Esophagus muscularis mucosa (tissue), 4 donors: ENCODE results near the gene TTLL5. TPM values are rescaled to one million over a fixed set of nuclear protein-coding genes. Genes with fewer than 3 reads are reported as not detected.

Experiments
- DNase-seq: peaks from one replicate; pipeline ENCODE4 v3.0.0-alpha.2; 2017; ENCODE audit errors: extremely low spot score
- H3K27ac ChIP-seq, 4 donors: fragments of 200-600 bp; sonication (generic); replicated peaks in 1 of 4; 1 replicate in 3 of 4; 2 replicates in 1 of 4; pipeline ENCODE4 v1.5.1; 2016 to 2019; ENCODE audit warnings: mild to moderate bottlenecking in 1 of 4
- H3K27me3 ChIP-seq, 4 donors: fragments of 200-600 bp; sonication (generic); one replicate each; pipeline versions ENCODE4 v1.5.1 to v1.6.0; 2016 to 2019
- H3K36me3 ChIP-seq, 4 donors: fragments of 200-600 bp; sonication (generic); one replicate each; pipeline ENCODE4 v1.5.1; 2016 to 2019
- H3K4me1 ChIP-seq, 4 donors: fragments of 200-600 bp; sonication (generic); one replicate each; pipeline ENCODE4 v1.5.1; 2016 to 2019
- H3K4me3 ChIP-seq, 4 donors: fragments of 200-600 bp; sonication (generic); 1 replicate in 2 of 4; 2 replicates in 2 of 4; pipeline ENCODE4 v1.5.1; 2016 to 2019; ENCODE audit warnings: mild to moderate bottlenecking in 4 of 4, moderate library complexity in 1 of 4
- H3K9me3 ChIP-seq, 4 donors: fragments of 200-600 bp; sonication (generic); 1 replicate in 3 of 4; 2 replicates in 1 of 4; pipeline ENCODE4 v1.5.1; 2016 to 2019
- CTCF ChIP-seq, 3 experiments: fragments of 200-600 bp in 2 of 3; fragments of 450-650 bp in 1 of 3; sonication (generic) in 2 of 3; IDR thresholded peaks; one replicate each; pipeline ENCODE4 v1.5.1; 2017 to 2019; ENCODE audit warnings: antibody characterized with exemption in 3 of 3, mild to moderate bottlenecking in 2 of 3, moderate library complexity in 1 of 3
- EP300 ChIP-seq: sonication (generic); formaldehyde crosslinking; IDR thresholded peaks from one replicate; pipeline ENCODE4 v1.6.1; 2017; ENCODE audit warnings: antibody characterized with exemption
- POLR2A ChIP-seq: fragments of 450-650 bp; IDR thresholded peaks from one replicate; pipeline ENCODE4 v1.6.1; 2017; ENCODE audit warnings: antibody characterized with exemption, moderate library complexity, mild to moderate bottlenecking, low read depth
- POLR2AphosphoS5 ChIP-seq, 2 donors: sonication (generic); formaldehyde crosslinking; IDR thresholded peaks; one replicate each; pipeline ENCODE4 v1.6.1; 2017; ENCODE audit warnings: antibody characterized with exemption in 2 of 2
- WGBS: methylation state at CpG from one replicate; pipeline ENCODE4 v1.1.5; 2018; 5-methylcytosine and 5-hydroxymethylcytosine counted together
- intact Hi-C: fragments of 100-400 bp; cut with DNase I; formaldehyde crosslinking; loops from one replicate; pipeline ENCODE4 v1.15.1; 2023
- total RNA-seq, 4 donors: library from RNA; depleted of rRNA; stranded (reverse); fragments of >200 nt; gene quantifications; one replicate each; pipeline versions ENCODE4 v1.1.0 to v1.2.1, GENCODE V29; 2016

The TTLL5 gene
- total RNA-seq, 4 donors from 2014 or later = 16.9 to 26.6 (median 21.2) TPM

DNA sequence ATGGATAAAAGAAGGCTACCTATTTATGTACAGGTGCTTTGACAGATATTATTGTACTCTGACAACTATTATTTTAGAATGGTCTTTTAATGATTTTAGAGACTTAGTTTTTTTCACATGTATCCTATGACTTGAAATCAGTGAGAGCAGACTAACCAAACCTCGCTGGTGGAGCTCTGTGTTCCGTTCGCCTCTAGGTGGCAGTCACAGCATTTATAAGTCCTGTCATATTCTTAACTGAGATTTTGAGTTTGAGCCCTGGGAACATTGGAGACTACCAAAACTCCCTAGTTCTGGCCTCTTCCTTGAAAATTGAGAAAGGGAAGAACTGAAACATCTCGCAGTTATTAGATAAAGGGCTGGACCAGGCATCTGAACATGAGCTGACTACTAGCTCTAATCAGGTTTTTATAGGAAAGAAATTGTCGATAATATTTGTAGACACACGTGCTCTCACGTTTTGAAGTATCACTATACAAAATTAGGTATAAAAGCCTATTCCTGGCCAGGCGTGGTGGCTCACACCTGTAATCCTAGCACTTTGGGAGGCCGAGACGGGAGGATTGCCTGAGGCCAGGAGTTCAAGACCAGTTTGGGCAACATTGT, 48.3 kb downstream of the TTLL5 start:
- no peak for DNase-seq
- no peak overlapping the region for H3K4me3 ChIP-seq
- H3K36me3 ChIP-seq = peaks cover 0 to 29% (median 9%) of the 10 kb centered on the region in 4 donors
- TF ChIP-seq CTCF (IDR thresholded peaks at IDR 0.05) = peak; percentile 79 to 86 (median 82)
- TF ChIP-seq POLR2A = no peak
- H3K9me3 ChIP-seq = no peaks in the 10 kb centered on the region
- peaks cover 10 to 22% (median 19%) of the 10 kb centered on the region in 4 donors for H3K4me1 ChIP-seq
- WGBS = 50% methylated on average over 10 of the region's 10 CpGs
- intact Hi-C loops = loop anchor here (10.0 kb wide), 1 partner anchor 645 kb away; no protein-coding TSS in a partner anchor
- H3K27me3 ChIP-seq = no peaks in the 10 kb centered on the region
- no peak overlapping the region for H3K27ac ChIP-seq

DNA sequence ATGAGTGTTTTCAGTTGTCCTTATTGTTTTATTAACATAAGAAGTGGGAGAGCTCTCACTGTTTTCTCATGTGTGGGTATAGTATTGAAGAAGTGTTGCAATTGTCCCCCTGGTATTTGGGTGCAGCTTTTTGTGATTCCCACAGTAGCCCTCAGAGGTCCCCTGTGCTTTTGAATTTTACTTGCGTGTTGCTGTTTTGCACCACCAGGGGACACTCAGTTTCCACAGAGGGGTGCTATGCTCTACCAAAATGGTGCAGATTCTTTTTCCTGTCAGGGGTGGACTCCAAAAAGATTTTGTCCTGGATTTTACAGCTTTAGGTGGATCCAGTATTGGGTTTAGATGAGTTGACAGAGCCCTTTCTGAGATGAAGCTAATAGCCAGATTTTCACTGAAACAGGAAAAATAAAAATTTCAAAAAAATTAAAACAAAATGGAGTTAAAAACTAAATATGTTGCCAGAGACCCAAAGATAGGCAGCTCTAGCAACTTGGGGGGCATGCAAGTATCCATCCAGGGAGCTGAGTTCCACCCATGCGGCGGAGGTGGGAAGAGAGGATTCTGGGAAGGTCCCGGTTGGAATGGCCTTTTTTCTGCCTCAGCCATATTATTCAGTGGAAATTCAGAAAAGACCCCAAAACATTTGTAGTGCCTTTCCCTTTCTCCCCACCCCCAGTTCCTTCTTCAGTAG, 50.2 kb downstream of the TTLL5 start:
- Histone ChIP-seq H3K27me3 (no peaks in the 10 kb centered on the region), H3K9me3 (no peaks in the 10 kb centered on the region), H3K4me3 (no peak overlapping the region), H3K36me3 (peaks cover 0 to 20% (median 9%) of the 10 kb centered on the region in 4 donors), H3K4me1 (peaks cover 15 to 41% (median 29%) of the 10 kb centered on the region in 4 donors), H3K27ac (peak overlapping the region; percentile 67 to 82 (median 76))
- intact Hi-C loops = loop anchor here (2.0 to 5.0 kb wide), 3 partner anchors 81 to 272 kb away; no protein-coding TSS in a partner anchor
- DNase-seq = no peak
- TF ChIP-seq POLR2A (no peak), CTCF (IDR thresholded peaks at IDR 0.05) (peak; percentile 69 to 81 (median 77))
- WGBS = 65% methylated on average over 4 of the region's 4 CpGs

DNA sequence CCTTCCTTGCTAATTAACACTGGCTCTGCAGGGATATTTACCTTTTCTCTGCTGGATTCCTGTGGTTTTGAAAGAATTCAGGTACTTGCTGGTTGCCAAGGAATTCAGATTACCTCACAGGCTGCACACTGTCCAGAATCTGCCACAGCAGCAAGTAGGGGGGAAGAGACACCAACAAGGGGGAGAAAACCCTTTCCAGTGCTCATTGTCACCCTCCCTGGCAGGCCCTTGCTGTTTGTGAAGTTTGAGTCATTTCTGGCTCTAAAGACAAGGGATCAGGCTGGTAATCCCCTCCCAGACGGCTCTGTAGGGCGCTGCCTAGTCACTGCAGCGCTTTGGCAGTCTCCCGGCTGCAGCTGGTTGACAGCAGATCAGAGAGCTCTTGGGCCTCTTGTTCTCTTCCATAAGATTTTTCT, 50.8 kb downstream of the TTLL5 start:
- Histone ChIP-seq H3K4me1 (peaks cover 15 to 45% (median 33%) of the 10 kb centered on the region in 4 donors), H3K27me3 (no peaks in the 10 kb centered on the region), H3K27ac (peak overlapping the region; percentile 67 to 82 (median 76)), H3K4me3 (no peak overlapping the region), H3K36me3 (peaks cover 0 to 20% (median 9%) of the 10 kb centered on the region in 4 donors), H3K9me3 (no peaks in the 10 kb centered on the region)
- intact Hi-C loops = loop anchor here (2.0 to 5.0 kb wide), 3 partner anchors 80 to 271 kb away; no protein-coding TSS in a partner anchor
- 18% methylated on average over 4 of the region's 4 CpGs for WGBS
- no peak for DNase-seq
- TF ChIP-seq CTCF (IDR thresholded peaks at IDR 0.05) (no peak), POLR2A (no peak), EP300 (no peak), POLR2AphosphoS5 (IDR thresholded peaks at IDR 0.05) (peak; percentile 52 to 68)

- WGBS = 58% methylated on average over 2 of the region's 2 CpGs
- intact Hi-C loops = loop anchor here (5.0 kb wide), 2 partner anchors 77 to 192 kb away; no protein-coding TSS in a partner anchor
- peak overlapping the region in 2 of 4 donors; percentile 23 to 25 for H3K27ac ChIP-seq
- no peaks in the 10 kb centered on the region for H3K36me3 ChIP-seq
- DNase-seq = no peak
- H3K27me3 ChIP-seq = no peaks in the 10 kb centered on the region
- no peak overlapping the region for H3K4me3 ChIP-seq
- no peak for TF ChIP-seq POLR2AphosphoS5 (IDR thresholded peaks at IDR 0.05)
- no peak for TF ChIP-seq POLR2A
- no peak for TF ChIP-seq EP300
- no peak for TF ChIP-seq CTCF (IDR thresholded peaks at IDR 0.05)
- H3K4me1 ChIP-seq = peaks cover 15 to 59% (median 46%) of the 10 kb centered on the region in 4 donors
- no peaks in the 10 kb centered on the region for H3K9me3 ChIP-seq
Observed at GRCh38 chr14:75714991-75715390, 53.9 kb downstream of the TTLL5 start.
